GM19468 (cell line): ENCODE measurements around the gene PLXNA4.

Source experiments
- ATAC-seq: cut with Tn5 transposase; IDR thresholded peaks from one replicate; pipeline ENCODE4 v1.9.1; 2021; ENCODE audit warnings: mild to moderate bottlenecking, moderate library complexity, moderate number of reproducible peaks; ENCODE audit not compliant: unreplicated experiment; ENCODE audit errors: extremely low read depth

Gene PLXNA4

GRCh38 chr7:132307465-132307864 lies 268.8 kb downstream of the PLXNA4 start:
- ATAC-seq = no peak

- ATAC-seq = no peak
Measured at GRCh38 chr7:132300599-132301277, 275.5 kb downstream of the PLXNA4 start.

- ATAC-seq = no peak
Measured at GRCh38 chr7:132298790-132299189, 277.5 kb downstream of the PLXNA4 start.

GRCh38 chr7:132296820-132297219 lies 279.4 kb downstream of the PLXNA4 start:
- ATAC-seq = no peak

- no peak for ATAC-seq
Measured at GRCh38 chr7:132295175-132295574, 281.1 kb downstream of the PLXNA4 start.

- no peak for ATAC-seq
Measured at GRCh38 chr7:132292803-132293202, 283.5 kb downstream of the PLXNA4 start.

- no peak for ATAC-seq
Measured at GRCh38 chr7:132291481-132291880, 284.8 kb downstream of the PLXNA4 start.

- no peak for ATAC-seq
Measured at GRCh38 chr7:132290021-132290420, 286.2 kb downstream of the PLXNA4 start.

- no peak for ATAC-seq
Measured at GRCh38 chr7:132286836-132287235, 289.4 kb downstream of the PLXNA4 start.

- no peak for ATAC-seq
Measured at GRCh38 chr7:132280335-132280734, 295.9 kb downstream of the PLXNA4 start.

- no peak for ATAC-seq
Measured at GRCh38 chr7:132279718-132280117, 296.6 kb downstream of the PLXNA4 start.

GRCh38 chr7:132276976-132277725 lies 299.1 kb downstream of the PLXNA4 start:
- ATAC-seq = no peak

GRCh38 chr7:132276234-132276630 lies 300.0 kb downstream of the PLXNA4 start:
- no peak for ATAC-seq

GRCh38 chr7:132275416-132276233 lies 300.6 kb downstream of the PLXNA4 start:
- ATAC-seq = no peak

- ATAC-seq = no peak
Measured at GRCh38 chr7:132272763-132273371, 303.4 kb downstream of the PLXNA4 start.

- ATAC-seq = no peak
Measured at GRCh38 chr7:132270517-132270916, 305.8 kb downstream of the PLXNA4 start.

- no peak for ATAC-seq
Measured at GRCh38 chr7:132269718-132270117, 306.6 kb downstream of the PLXNA4 start.

- ATAC-seq = no peak
Measured at GRCh38 chr7:132263151-132263550, 313.1 kb downstream of the PLXNA4 start.

GRCh38 chr7:132262160-132262470 lies 314.2 kb downstream of the PLXNA4 start:
- ATAC-seq = no peak

- no peak for ATAC-seq
Measured at GRCh38 chr7:132261327-132262159, 314.7 kb downstream of the PLXNA4 start.
